GM18909 (cell line): ENCODE measurements around the gene TMCO5A.
A peak's percentile ranks its signal among the peaks of the same experiment; 100 is the strongest.
"Not testable (repeated sequence)": the region's sequence is repeated elsewhere in the genome, so short reads cannot be mapped to it uniquely, and the experiment has no call there.

Experiments
- ATAC-seq: cut with Tn5 transposase; IDR thresholded peaks from one replicate; pipeline ENCODE4 v1.9.1; 2021; ENCODE audit warnings: mild to moderate bottlenecking; ENCODE audit not compliant: unreplicated experiment, poor library complexity

The TMCO5A gene

GRCh38 chr15:37960742-37961141, 26.3 kb downstream of the TMCO5A start:
- ATAC-seq, result not testable (repeated sequence)

- no peak for ATAC-seq
Observed at GRCh38 chr15:37967788-37968187, 33.3 kb downstream of the TMCO5A start.

- ATAC-seq, result no peak
Observed at GRCh38 chr15:37973856-37974255, 39.4 kb downstream of the TMCO5A start.

GRCh38 chr15:37978231-37978630, 43.8 kb downstream of the TMCO5A start:
- no peak for ATAC-seq

- ATAC-seq, result no peak
Observed at GRCh38 chr15:37979671-37980409, 45.4 kb downstream of the TMCO5A start.

- ATAC-seq, result no peak
Observed at GRCh38 chr15:37981201-37981600, 46.8 kb downstream of the TMCO5A start.

GRCh38 chr15:37981775-37982174, 47.3 kb downstream of the TMCO5A start:
- ATAC-seq, result no peak

- no peak for ATAC-seq
Observed at GRCh38 chr15:37984368-37984767, 49.9 kb downstream of the TMCO5A start.

- ATAC-seq, result peak; percentile 64
Observed at GRCh38 chr15:37995461-37996347, 61.3 kb downstream of the TMCO5A start.
